Dendritic cell treated with granulocyte-macrophage colony-stimulating factor and Interleukin-4, amounts not matched to agents 40 ng/mL and 50 ng/mL, for 4 days (primary cell): Measurements from ENCODE around the gene LBH.
A peak's percentile ranks its signal among the peaks of the same experiment; 100 is the strongest.

Source experiments
- H3K27ac Mint-ChIP-seq: one replicate; pipeline ENCODE4 v1.8.0; 2022; ENCODE audit warnings: mild to moderate bottlenecking, mixed read lengths
- H3K27me3 Mint-ChIP-seq: one replicate; pipeline ENCODE4 v1.8.0; 2022; ENCODE audit warnings: mild to moderate bottlenecking, mixed read lengths
- H3K36me3 Mint-ChIP-seq: one replicate; pipeline ENCODE4 v1.8.0; 2022; ENCODE audit warnings: low read depth, mixed read lengths
- H3K4me1 Mint-ChIP-seq: one replicate; pipeline ENCODE4 v1.8.0; 2022; ENCODE audit warnings: low read depth, mixed read lengths
- H3K4me3 Mint-ChIP-seq: one replicate; pipeline ENCODE4 v1.8.0; 2022; ENCODE audit warnings: mild to moderate bottlenecking, moderate library complexity, mixed read lengths
- H3K9me3 Mint-ChIP-seq: one replicate; pipeline ENCODE4 v1.8.0; 2022; ENCODE audit warnings: mixed read lengths
- intact Hi-C: fragments of 100-400 bp; cut with micrococcal nuclease; formaldehyde crosslinking; loops from one replicate; pipeline ENCODE4 v1.15.0; 2022

Gene LBH

DNA sequence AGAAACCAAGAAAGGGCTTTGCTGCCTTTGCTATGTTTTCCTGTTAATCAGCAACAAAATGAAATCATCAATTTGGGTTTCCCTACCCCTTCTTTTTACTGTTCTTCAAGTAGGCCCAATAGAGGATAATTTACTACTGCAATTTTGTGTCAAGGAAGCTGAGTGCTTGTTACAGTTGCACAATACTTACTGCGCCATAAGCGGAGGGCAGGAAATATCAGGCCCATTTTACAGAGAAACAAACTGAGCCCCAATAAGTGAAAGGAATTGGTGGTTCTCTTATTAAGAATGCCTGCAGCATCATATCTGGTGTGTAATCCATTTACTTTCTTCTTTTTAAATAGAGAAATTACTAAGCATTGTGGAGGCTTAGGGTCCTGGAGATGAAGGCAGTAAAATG is 9.3 kb upstream of the LBH start:
- Mint-ChIP-seq H3K27ac (no peak overlapping the region), H3K4me1 (peaks cover 48% of the 10 kb centered on the region), H3K9me3 (no peaks in the 10 kb centered on the region), H3K27me3 (peaks cover 26% of the 10 kb centered on the region), H3K4me3 (no peak overlapping the region), H3K36me3 (no peaks in the 10 kb centered on the region)
- intact Hi-C loops = no loop called here

DNA sequence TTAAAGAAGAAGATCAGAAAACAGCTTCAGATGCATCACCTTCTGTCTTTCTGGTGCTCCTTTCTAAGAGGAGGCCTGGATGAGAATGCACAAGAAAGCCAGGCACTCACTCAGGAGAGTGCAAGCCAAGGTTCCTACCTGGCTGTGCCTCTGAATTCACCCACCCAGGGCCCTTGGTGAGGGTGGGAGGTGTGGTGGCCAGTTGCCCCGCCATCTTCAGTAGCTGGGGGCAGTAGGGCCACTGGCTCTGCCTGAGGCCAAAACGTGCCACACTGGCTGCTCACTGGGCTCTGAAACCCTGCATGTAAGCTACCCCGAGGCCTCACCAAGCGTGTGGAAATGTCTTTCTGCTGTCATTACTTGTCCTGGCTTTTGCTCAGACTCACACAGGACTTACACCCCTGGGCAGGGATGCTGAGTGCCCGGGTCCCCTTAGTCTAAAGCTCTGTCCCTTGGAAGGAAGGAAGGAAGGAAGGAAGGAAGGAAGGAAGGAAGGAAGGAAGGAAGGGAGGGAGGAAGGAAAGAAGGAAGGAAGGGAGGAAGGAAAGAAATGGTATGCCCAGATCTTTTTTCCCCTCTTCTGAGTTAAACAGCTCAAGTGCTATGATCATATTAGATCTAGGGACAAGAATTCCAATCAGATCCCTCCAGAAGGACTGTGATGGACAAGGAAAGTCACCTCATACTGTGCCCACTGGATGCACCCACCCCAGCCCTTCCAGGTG is 8.5 kb upstream of the LBH start:
- Mint-ChIP-seq H3K27ac (no peak overlapping the region), H3K4me3 (no peak overlapping the region), H3K4me1 (peaks cover 40% of the 10 kb centered on the region)

DNA sequence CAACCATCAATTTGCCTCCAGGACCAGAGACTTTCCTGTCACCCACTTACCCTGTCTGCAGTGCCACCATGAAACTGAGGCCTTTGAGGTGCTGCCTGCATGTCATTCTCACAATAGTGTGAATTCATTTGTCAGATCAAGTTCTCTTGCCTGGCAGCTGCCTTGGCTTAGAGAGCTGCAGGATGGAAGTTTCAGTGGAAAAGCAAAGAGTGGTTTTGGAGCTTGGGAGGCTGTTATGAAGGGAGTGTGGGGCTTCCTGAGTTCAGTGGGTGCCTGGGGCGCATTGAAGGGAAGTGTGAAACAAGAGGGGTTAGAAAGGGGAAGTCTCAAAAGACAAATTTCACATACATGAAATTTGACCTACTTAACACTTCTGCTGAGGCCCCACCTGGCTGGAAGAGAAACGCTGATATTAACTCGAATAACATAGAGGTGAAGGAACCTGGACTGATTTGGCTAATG is 7.9 kb upstream of the LBH start:
- H3K4me3 Mint-ChIP-seq = no peak overlapping the region
- peaks cover 36% of the 10 kb centered on the region for H3K4me1 Mint-ChIP-seq

More for the DNA sequence above, 8.5 kb upstream of the LBH start:
- H3K27me3 Mint-ChIP-seq = peaks cover 28% of the 10 kb centered on the region
- H3K9me3 Mint-ChIP-seq = no peaks in the 10 kb centered on the region
- intact Hi-C loops = no loop called here
- H3K36me3 Mint-ChIP-seq = no peaks in the 10 kb centered on the region

DNA sequence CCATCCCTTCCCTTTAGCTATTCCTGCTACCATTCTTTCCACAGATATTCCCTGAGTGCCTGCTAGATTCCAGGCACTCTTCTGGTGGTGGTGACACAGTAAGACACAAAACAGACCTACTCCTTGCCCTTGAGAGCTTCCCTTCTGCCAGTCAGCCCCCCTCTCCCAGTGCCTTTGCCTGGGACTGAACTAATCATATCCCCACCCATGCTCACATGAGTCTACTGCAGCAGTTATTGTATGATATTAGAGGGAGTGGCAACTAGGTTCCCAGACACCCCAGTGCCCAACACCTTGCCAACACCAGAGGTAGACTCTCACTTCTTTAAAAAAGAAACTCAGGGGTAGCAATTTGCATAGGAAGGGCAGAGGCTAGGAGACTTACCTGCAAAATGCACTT is 7.2 kb upstream of the LBH start:
- intact Hi-C loops = no loop called here
- H3K36me3 Mint-ChIP-seq = no peaks in the 10 kb centered on the region
- H3K27me3 Mint-ChIP-seq = peaks cover 30% of the 10 kb centered on the region
- H3K4me3 Mint-ChIP-seq = no peak overlapping the region
- no peak overlapping the region for H3K27ac Mint-ChIP-seq
- no peaks in the 10 kb centered on the region for H3K9me3 Mint-ChIP-seq
- H3K4me1 Mint-ChIP-seq = peaks cover 36% of the 10 kb centered on the region

More for the DNA sequence above, 7.9 kb upstream of the LBH start:
- no peaks in the 10 kb centered on the region for H3K9me3 Mint-ChIP-seq
- intact Hi-C loops = no loop called here
- H3K27me3 Mint-ChIP-seq = peaks cover 31% of the 10 kb centered on the region
- H3K27ac Mint-ChIP-seq = no peak overlapping the region
- no peaks in the 10 kb centered on the region for H3K36me3 Mint-ChIP-seq

DNA sequence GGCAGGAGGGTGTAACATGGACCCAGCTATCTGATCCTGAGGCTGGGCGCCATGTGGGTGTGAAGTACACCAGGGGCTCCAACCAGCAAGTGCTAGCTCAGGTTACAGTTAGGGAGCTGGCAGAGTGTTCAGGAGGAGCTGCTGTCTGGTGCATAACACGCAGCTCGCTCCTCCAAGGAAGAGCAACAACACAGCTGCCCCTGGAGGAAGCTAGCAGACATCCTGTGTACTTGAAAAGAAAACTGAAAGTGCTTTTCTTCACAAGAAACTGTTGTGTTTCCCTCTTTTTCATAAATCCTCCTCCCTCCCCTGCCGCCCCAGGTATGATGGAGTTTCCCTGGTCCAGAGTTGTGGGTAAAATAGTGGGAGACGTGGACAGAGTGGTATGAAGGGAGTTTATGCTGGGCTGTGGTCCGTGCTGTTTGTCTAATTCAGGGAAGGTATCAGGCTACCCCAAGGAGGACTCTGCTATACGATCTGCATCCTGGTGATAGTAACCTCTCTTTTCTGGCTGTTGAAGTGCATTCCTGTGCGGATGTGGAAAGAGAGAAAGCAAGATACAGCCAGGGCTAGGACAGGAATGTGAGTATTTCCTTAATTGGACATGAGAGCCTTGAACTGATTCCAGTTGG is 6.1 kb upstream of the LBH start:
- H3K9me3 Mint-ChIP-seq = no peaks in the 10 kb centered on the region
- peak overlapping the region; percentile 45 for H3K4me3 Mint-ChIP-seq
- H3K27me3 Mint-ChIP-seq = peaks cover 35% of the 10 kb centered on the region
- H3K27ac Mint-ChIP-seq = peak overlapping the region; percentile 43
- H3K36me3 Mint-ChIP-seq = no peaks in the 10 kb centered on the region
- peaks cover 36% of the 10 kb centered on the region for H3K4me1 Mint-ChIP-seq
- intact Hi-C loops = no loop called here

DNA sequence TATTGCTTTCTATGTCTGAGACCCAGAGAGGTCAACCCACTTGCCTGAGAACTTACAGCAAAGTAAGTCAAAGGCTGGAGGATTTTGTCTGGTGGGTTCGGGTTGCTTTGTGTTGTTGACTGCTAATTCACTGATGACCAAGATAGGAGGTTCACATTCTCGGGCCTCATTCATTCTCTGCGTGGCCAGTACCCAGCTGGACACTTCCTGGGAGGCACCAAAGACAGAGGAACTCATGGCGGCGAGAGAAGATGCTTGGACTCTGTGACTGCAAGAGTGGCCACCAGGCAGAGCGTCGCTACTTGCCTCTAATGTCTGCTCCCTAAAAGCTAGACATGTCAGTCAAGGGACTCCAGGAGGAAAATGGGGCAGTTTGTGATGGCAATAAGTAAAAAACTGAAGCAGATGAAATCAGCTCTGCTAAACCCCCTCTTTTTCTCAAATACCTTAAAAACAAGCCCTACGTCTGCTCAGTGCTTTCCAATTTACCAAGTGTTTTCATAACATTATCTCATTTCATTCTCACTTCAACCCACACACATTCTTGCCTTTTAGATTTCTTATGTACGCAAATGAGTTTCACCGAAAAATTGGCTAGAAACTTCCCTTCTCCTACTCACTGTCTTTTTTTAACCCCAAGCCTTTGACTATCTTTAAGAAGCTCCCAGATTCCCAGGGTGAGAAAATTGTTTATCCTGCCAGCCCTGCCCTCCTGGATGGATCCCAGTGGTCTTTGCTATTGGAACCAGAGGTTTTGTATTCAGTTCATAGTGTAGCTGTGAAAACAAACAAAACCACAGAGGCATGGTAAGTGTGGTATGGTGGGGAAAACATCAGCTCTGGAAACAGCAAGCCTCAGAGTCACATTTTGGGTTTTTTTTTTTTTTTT is 4.9 kb upstream of the LBH start:
- Mint-ChIP-seq H3K27me3 (peaks cover 37% of the 10 kb centered on the region), H3K9me3 (no peaks in the 10 kb centered on the region), H3K4me3 (no peak overlapping the region), H3K4me1 (peaks cover 43% of the 10 kb centered on the region), H3K36me3 (no peaks in the 10 kb centered on the region), H3K27ac (no peak overlapping the region)
- intact Hi-C loops = no loop called here

DNA sequence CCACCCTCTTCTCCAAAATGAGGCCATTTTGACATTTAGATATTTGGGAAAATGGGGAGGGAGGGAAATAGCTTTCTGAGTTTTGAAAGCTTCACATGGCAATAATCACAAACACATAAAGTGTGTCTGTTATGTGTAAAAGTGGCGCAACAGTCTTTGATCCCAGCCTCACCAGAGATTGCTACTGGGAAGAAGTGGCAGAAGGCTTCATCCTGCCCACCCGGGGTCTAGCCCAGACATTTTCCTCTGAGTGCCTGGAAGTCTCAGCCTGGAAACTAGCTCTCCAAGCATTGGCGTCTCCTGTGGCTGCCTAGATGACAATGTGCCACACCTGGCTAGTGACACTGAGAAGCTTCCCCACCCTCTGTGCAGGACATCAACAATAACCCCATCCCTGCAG is 1.7 kb upstream of the LBH start:
- H3K4me1 Mint-ChIP-seq = peaks cover 45% of the 10 kb centered on the region
- H3K9me3 Mint-ChIP-seq = no peaks in the 10 kb centered on the region
- H3K4me3 Mint-ChIP-seq = no peak overlapping the region
- H3K27ac Mint-ChIP-seq = no peak overlapping the region
- peaks cover 62% of the 10 kb centered on the region for H3K27me3 Mint-ChIP-seq
- no peaks in the 10 kb centered on the region for H3K36me3 Mint-ChIP-seq
- intact Hi-C loops = no loop called here

DNA sequence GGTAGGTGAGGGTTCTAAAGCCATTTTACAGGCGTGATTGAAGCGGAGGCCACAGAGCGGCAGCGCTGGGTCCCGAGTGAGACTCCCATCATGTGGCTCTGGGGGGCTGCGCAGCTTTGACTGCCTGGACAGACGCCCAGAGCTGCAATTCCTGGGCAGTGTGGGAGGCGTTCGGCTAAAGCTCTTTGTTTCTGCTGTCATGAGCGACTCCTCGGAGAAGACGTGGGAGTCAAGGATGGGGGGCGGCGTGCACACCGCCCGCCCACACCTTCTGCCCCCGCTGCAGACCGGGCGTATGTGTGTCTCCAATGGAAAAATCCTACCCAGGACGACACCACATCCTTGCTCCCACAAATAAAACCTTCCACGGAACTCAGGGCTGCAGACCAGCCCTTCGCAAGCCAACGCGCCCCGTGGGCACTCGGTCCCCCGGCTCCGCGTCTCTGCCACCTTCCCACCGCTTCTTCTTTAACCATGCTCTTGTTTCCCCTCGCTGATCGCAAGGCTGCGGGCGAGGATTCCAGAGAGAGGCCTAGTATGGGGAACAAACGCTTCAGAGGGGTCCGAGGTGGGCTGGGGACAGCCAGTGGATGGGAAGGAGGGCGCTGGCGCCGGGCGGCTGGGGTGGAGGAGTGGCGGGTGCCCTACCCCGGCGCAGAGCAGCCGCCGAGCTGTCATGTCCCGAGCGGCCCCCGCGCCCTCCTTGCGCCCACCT is 680 bp upstream of the LBH start:
- Mint-ChIP-seq H3K4me3 (peak overlapping the region; percentile 77), H3K4me1 (peaks cover 35% of the 10 kb centered on the region), H3K27ac (no peak overlapping the region), H3K27me3 (peaks cover 70% of the 10 kb centered on the region), H3K36me3 (no peaks in the 10 kb centered on the region), H3K9me3 (no peaks in the 10 kb centered on the region)
- intact Hi-C loops = loop anchor here (10.0 kb wide), 1 partner anchor 214 kb away; the partner anchor contains the start of gene LCLAT1

DNA sequence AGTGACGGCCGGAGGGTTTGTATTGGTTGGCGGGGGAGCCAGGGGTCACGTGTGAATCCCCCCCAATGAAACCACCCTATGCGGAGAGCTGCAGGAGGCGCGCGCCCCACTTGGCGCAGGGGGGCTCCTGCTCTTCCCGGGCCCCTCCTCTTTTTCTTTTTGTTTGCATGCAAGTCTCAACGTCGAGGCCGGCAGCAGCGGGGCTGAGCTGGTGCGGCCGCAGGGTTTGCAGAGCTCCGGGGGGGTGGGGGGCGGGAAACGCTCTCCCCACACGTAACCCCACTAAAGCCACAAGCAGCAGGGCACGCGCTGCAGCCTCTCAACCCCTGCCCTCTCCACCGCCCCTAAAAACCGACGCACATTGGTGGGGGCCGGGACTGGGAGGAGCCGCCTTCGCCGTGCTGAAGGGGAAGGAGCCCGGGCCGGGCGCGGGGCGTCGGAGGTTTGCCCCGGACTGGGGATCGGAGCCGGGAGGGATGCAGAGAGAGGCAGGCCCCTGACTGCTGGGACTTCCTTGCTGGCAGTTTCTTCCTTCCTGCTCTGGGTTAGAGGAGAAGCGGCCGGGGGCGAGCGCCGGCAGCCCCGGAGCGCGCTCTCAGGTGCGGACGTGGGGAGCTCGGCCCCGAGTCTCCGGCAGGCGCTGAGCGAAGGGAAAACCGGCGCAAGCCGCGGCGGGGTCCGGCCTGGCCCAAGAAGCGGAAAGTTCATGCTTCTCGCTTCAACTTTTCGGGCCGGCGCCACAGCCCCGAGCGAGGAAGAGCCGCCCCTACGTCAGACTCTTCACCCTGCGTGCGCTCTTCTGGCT is 864 bp downstream of the LBH start:
- peaks cover 27% of the 10 kb centered on the region for H3K4me1 Mint-ChIP-seq
- no peaks in the 10 kb centered on the region for H3K36me3 Mint-ChIP-seq
- H3K4me3 Mint-ChIP-seq = peak overlapping the region; percentile 77
- H3K27ac Mint-ChIP-seq = peak overlapping the region; percentile 20
- intact Hi-C loops = loop anchor here (10.0 kb wide), 1 partner anchor 213 kb away; the partner anchor contains the start of gene LCLAT1
- peaks cover 83% of the 10 kb centered on the region for H3K27me3 Mint-ChIP-seq
- H3K9me3 Mint-ChIP-seq = no peaks in the 10 kb centered on the region

DNA sequence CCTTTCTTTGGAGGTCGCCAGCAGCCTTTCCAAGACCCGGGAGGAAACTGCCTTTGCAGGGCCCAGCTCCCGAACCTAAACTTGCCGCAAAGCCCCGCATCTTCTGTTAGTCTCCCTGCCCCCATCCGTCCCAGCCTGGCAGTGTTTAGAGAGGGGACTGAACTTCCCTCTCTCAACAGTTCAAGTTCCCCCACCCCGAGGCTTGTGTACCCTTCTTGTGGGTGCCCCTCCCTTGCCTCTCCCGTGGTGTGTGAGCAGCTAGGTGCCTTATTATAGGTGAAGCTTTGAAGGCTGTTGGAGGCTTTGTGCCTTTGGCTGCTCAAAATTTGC is 1.4 kb downstream of the LBH start:
- H3K4me1 Mint-ChIP-seq = peaks cover 27% of the 10 kb centered on the region
- no peaks in the 10 kb centered on the region for H3K36me3 Mint-ChIP-seq
- no peaks in the 10 kb centered on the region for H3K9me3 Mint-ChIP-seq
- H3K27ac Mint-ChIP-seq = peak overlapping the region; percentile 20
- intact Hi-C loops = loop anchor here (10.0 kb wide), 1 partner anchor 212 kb away; the partner anchor contains the start of gene LCLAT1
- peak overlapping the region; percentile 77 for H3K4me3 Mint-ChIP-seq
- peaks cover 86% of the 10 kb centered on the region for H3K27me3 Mint-ChIP-seq

DNA sequence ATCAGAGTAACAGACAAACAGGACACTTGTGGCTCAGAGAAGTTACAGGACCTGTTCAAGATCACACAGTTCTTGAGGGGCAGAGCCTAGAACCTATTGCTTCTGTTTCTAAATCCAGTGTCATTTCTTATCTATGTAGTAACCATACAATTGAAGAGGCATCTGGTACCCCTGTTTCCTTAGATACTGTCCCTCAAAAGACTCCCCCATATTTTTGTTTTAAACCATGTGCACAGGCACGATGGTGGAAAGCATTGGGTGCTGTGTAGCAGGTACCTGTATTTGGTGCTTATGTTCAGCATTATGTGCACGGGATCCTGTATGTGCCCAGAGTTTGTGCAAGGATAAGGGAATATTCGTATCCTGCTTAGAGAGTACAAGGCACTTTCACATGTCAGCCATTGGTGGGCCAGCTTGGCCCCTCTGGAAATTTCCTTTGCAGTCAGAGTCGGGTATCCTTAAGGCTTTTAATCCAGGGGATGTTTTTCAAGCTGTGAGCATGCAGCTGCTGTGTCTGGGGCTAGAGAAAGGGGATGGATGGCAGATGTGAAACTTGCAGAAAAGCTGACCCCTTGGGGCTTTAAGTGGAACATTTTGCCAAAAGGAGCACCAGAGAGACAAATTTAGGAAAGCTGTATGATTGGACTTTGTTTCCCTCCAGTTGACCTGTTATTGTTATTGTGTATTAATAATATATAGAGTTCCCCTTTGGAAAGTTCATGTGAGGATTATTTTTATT is 2.1 kb downstream of the LBH start:
- Mint-ChIP-seq H3K4me1 (peaks cover 27% of the 10 kb centered on the region), H3K4me3 (no peak overlapping the region), H3K9me3 (no peaks in the 10 kb centered on the region), H3K27me3 (peaks cover 88% of the 10 kb centered on the region), H3K36me3 (no peaks in the 10 kb centered on the region), H3K27ac (no peak overlapping the region)
- intact Hi-C loops = loop anchor here (10.0 kb wide), 1 partner anchor 211 kb away; the partner anchor contains the start of gene LCLAT1

DNA sequence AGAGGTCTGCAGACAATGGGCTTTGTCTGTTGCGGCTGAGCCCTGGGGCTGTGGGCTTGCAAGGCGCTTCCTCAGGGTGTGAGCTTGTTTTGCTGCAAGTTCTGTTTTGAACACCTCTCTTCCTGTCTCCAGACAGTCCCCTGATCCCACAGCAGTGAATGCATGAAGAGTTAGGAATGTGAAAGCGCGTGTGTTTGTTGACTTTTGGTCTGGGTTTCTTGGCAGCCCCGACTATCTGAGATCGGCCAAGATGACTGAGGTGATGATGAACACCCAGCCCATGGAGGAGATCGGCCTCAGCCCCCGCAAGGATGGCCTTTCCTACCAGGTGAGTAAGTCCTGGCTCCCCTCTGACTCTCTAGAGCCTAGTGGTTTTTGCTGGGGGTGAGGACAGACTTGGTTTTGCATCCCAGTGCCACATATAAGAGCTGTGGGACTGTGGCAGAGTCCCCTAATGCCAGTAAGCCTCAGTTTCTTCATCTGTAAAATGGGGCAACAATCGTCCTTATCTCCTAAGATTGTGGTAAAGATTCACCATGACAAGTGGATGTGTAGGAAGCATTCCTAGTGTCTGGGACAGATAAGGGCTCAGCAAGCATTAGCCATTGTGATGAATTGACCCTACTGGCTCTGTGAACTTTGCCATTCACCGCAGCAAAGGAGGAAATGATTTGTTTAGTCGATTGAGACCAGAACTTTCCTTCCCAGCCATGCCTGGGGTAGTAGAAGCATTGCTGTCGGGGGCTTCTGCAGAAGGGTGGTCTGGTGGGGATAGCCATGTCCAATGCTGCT is 3.0 kb downstream of the LBH start:
- peaks cover 92% of the 10 kb centered on the region for H3K27me3 Mint-ChIP-seq
- intact Hi-C loops = loop anchor here (10.0 kb wide), 1 partner anchor 210 kb away; the partner anchor contains the start of gene LCLAT1
- H3K4me1 Mint-ChIP-seq = peaks cover 27% of the 10 kb centered on the region
- H3K27ac Mint-ChIP-seq = no peak overlapping the region
- no peak overlapping the region for H3K4me3 Mint-ChIP-seq
- H3K9me3 Mint-ChIP-seq = no peaks in the 10 kb centered on the region
- H3K36me3 Mint-ChIP-seq = no peaks in the 10 kb centered on the region
